Effector CD8-positive, alpha-beta T cell (primary cell): ENCODE measurements around the gene DEDD2.

Experiments
- DNase-seq: peaks from one replicate; lab custom pipeline; 2025; lab: John Stamatoyannopoulos, UW

DEDD2 gene

DNA sequence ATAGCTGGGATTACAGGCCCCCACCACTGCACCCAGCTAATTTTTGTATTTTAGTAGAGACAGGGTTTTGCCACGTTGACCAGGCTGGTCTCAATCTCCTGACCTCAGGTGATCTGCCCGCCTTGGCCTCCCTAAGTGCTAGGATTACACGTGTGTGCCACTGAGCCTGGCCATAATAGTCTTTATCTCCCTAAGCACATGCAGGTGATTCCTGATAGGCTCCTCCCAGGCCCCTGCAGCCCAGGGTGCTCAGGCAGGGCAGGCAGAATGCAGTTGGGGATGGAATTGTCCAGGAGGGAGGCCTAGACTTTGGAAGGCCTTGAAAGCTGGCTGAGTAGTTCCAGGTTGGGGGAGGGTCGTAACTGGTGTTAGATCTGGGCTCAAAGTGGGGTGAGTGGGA, 11.2 kb upstream of the DEDD2 start:
- DNase-seq, result no peak

DNA sequence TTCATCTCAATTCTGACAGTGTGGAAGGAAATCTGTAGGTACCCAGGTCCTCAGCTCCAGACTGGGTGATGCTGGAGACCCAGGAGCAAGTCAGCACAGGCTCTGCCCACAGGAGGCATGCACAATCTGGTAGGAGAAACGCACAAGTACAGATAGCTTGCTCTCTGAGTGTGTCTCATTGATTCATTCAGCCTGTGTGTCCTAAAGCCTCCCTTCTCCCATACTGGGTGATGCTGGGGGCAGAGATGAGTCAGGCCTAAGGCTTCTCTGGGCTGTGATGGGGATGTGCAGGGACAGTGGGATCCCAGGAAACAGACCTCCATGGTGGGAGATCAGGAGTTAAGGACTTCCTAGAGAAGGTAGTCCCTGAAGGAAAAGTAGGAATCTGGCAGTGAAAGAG, 9.4 kb upstream of the DEDD2 start:
- DNase-seq, result no peak

DNA sequence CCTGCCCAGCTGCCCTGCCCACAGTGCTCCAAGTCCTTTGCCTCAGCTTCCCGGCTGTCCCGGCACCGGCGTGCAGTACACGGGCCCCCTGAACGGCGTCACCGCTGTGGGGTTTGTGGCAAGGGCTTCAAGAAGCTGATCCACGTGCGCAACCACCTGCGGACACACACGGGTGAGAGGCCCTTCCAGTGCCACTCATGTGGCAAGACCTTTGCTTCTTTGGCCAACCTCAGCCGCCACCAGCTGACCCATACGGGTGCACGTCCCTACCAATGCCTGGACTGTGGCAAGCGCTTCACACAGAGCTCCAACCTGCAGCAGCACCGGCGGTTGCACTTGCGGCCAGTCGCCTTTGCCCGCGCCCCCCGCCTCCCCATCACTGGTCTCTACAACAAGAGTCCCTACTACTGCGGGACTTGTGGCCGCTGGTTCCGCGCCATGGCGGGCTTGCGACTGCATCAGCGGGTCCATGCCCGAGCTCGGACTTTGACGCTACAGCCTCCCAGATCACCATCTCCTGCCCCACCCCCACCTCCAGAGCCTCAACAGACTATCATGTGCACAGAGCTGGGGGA, 8.3 kb upstream of the DEDD2 start:
- no peak for DNase-seq

DNA sequence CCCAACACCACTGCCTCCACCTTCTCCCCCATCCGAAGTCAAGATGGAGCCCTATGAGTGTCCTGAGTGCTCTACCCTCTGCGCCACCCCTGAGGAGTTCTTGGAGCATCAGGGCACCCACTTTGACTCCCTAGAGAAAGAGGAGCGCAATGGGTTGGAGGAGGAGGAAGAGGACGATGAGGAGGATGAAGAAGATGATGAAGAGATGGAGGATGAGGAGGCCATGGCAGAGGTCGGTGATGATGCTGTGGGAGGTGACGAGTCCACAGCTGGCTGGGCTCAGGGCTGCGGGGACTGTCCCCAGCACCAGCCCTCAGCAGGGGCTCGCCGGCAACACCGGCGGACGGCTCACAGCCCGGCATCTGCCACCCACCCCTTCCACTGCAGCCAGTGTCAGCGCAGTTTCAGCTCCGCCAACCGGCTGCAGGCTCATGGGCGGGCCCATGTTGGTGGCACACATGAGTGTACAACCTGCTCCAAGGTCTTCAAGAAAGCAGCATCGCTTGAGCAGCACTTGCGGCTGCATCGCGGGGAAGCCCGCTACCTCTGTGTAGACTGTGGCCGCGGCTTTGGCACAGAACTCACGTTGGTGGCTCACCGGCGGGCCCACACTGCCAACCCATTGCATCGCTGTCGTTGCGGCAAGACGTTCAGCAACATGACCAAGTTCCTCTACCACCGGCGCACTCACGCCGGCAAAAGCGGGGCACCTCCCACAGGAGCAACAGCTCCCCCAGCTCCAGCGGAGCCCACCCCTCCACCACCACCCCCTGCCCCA, 7.7 kb upstream of the DEDD2 start:
- no peak for DNase-seq

DNA sequence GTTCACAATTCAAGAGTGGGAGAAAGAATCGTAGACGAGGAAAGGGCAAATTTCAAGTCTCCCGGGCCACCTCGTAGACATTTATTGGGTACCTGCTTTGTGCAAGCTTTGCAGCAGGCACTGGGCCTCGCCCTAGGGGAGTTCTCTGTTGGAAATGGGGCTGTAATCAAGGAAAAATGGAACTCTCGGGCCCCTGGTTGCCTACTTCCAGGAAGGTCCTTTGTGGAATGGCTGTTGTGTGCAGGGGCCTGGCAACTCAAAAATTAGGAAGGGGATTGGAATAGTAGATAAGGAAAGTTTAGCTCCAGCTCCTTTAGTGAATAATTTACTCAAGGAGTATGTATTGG, 3.2 kb upstream of the DEDD2 start:
- DNase-seq, result no peak

DNA sequence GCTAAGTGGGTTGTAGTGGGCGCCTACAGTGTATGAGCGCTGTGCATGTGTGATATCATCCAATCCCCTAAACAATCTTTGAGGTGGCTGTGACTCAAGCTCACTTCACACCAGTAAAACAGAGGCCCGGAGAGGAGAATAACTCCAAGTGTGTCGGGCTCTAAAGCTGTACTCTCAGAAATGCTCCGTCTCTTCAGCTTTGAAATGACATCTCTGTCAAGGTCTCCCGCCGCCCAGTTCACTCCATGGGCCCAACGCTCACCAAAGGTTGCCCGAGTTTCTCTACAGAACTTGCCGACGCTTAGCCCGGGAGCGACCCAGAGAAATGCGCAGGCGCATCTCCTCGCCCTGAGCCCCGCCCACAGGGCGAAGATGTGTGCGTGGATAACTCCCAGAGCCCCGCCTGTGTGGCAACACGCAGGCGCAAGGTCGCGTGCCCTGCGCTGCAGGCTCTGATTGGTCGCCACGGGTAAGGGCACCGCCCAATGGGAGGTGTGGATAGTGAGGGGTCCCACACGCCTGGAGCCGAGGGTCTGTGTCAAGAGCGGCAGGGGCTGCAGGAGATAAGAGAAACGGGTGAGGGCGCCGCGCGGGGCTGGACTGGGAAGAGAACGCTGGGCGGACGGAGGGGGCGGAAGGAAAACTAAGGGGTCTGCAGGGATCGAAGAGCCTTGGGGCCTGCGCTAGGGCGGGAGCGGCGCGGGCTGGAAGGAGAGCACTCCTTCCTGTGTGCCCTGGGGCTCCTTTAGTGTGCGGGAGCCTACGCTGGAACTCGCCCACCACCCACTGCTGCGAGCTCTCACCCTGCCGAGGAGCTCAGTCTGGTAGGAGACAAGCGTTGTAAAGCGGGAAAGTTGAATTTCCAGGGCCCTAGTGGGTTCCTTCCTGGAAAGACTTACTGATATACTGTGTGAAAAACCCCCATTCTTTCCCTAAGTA, 2.6 kb upstream of the DEDD2 start, which contains the start of gene ZNF526:
ZNF526 (plus strand) TSS at position 501 of the 939 bp plus-strand sequence. CDS start 4,092 bp downstream, outside the sequence.
- peak; percentile 97 for DNase-seq

DNA sequence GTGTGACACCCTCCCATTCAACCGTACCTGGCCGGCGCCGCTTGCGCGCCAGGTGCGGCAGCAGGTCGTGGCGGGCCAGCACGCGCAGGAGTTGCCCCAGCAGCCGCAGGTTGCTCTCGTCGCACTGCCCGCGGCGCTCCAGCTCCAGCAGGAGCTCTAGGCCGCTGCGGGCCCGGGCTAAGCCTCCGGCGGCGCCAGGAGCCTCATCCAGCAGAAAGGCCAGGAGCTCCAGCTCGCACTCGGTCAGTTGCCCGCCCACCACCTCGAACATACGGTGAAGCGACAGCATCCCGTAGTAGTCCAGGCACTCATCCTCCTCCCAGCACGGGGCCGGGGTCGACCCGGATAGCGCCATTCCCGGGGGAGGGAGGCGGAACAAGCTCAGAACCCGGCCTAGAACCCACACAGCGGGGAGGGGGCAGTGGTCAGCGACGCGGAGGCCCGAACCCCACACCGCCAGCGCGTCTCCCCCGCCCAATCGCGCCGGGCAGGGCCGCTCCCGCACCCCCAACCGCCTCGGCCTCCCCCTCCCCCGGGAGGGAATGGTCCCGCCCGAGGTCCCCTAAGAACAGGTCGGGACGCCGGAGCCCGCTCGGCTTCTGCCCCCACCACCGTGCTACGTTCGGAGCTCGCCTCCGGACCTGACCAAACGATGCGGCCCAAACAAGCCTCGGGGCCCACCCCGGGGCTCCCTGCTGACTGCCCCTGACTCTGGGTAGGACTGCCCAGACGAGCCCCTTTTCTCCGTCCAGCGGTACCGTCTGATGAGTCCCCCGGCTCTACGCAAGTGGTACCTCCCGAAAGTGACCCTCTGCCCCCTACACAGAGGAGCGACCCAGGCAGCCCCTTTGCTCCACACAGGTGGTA, 591 bp downstream of the DEDD2 start:
- DNase-seq, result peak; percentile 39

DNA sequence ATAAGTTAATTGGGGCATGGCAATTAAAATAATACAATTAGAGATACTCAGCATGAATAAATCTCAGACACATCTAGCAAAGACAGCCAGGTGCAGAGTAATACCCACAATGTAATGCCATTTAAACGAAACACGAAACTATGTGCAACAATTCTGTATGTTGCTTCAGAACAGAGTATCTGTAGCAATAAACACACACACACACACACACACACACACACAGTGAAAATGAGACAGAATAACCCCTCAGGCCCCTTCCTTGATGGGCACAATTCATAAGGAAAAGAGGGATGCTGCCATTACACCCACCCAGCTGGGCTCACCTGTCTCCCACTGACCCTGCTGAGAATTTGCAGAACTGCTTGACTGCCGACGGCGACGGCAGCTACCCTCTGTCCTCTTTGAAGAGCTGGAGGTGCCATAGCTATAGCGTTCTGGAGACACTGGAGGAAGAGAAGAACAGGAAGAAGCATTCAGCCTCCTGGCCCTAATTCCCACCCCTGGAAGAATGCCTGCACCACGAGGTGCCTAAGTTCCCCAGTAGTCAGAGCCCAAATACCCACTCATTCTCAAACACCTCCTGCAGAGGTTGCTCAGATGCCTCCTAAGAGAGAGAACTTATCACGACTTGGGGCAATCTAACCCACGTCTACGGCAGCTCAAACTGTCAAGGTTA, 2.5 kb downstream of the DEDD2 start:
- no peak for DNase-seq

DNA sequence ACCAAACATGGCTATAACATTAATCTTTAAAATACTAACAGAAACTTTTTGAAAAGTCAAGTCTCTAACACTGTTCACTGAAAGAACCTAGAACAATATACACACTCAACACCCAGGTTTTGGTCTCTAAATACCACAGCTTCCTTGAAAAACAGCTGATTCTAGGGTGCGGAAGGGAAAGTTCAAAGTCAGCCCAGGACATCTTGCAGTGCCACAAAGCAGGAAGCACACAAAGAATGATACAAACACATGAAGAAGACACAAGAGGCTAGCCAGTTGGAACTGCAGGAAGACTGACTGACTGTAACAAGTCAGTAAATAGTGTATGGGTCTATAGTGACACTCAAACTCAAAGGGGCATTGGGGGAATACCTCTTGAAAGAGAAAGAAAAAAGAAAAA, 4.6 kb downstream of the DEDD2 start:
- DNase-seq, result no peak

DNA sequence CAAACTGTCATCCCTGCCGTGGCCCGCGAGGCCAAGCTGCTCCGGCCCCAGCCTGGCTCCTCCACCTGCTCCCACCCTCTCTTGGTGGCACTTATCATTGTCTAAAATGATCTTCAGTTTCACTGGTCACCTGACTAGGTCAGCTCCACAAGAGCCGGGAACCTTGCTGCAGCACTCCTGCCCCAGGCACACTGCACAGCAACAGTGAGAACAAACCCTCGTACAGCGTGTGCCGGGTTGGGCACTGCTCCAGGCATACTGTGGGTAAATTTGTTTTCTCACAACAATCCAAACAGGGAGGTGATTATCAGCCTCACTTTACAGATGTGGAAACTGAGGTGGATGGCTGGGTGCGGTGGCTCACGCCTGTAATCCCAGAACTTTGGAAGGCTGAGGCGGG, 8.9 kb downstream of the DEDD2 start:
- no peak for DNase-seq

DNA sequence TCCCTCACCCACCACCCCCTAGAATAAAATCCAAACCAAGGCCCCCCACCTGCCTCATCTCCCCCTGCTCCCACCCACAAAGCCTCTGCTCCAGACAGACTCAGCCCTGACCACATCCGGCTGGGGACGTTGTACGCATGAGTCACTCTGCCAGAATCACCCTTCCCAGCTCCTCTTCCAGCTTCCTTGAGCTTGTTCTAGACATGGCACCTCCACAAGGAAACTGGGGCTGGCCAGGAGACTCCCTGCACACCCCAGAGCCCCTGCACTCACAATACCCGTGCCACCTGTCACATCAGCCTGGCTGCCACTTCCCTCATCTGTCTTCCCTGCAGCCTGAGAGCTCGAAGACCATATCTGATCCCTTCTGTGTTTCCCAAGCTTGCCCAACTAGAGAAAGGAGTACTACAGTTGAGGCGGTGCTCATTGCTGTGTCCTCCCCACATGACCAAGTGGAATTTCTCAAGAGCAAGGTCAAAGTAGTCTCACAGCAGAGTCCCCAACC, 9.7 kb downstream of the DEDD2 start:
- no peak for DNase-seq

DNA sequence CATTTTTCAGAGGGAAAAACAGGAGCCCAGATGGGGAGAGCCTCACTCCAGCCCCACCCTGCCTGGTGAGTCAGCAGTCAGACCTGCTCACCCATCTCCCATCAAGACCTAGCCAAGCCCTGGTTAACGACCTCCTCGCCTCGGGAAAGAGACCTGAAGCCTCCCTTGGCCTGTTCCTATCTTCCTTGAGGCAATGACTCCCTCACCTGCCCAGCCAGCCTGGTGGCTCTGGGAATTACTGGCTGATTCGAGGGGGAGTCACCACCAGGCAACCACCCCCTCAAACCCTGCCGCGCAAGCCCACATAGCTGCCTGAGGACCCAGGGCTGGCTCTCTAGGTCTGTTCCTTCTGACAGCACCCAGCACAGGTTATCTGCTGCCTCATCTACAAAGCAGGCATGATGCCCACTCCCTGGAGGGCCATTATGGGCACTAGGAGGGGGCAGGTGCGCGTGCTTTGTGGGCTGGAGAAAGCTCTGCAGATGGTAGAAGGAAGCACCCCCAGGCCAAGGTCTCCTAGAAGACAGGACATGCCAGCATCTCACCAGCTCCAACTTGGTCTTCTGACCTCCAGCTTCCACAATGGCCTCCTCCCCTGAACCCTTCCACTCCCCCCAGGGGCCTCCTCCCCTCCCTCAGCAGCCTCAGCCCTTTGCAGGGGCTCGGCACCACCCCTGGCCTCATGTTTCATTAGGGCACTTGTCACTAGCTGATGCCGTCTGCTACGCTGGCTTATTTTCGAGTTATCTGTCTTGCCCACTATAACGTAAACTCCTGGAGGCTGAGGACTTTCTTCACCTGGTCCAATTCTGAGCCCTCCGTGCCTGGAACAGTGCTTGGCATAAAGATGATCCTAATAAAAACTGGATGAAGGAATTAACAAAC, 10.4 kb downstream of the DEDD2 start:
- DNase-seq, result no peak

DNA sequence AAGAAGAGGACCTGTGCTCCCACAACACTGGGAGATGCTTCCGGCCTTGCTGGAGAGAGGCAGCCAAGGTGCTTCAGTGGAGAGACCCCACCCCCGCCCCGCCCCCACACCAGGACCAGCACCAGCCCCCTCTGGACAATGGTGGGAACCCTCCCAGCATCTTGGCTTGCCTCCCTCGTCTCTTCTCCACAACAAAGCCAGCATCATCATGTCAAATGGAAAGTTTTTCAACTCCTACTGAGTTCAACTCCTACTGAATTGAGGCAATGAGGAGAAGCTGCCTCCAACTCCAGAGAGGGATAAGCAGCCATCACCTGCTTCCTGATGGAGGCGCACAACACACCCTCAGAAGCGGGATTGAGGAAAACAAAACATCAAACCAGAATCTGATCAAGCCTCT, 12.8 kb downstream of the DEDD2 start:
- DNase-seq, result no peak

DNA sequence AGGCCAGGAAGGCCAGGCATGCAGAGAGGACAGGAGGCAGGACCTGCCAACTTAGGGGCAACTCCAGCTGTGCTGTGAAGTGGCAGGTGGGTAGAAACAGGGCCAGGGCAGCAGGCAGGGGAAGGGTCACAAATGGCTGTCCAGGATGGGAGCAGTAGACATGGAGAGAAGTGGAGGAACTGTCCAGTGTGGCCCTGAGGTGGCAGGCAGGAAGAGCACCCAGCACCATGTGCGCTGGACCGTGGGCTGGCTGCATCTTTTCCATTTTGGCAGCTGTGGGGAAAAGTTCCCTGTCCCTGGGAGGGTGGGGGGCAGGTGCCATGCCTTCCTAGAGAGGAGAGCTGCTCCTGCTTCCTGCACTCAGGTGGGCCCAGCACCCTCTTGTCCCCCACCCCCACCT, 13.8 kb downstream of the DEDD2 start:
- no peak for DNase-seq

DNA sequence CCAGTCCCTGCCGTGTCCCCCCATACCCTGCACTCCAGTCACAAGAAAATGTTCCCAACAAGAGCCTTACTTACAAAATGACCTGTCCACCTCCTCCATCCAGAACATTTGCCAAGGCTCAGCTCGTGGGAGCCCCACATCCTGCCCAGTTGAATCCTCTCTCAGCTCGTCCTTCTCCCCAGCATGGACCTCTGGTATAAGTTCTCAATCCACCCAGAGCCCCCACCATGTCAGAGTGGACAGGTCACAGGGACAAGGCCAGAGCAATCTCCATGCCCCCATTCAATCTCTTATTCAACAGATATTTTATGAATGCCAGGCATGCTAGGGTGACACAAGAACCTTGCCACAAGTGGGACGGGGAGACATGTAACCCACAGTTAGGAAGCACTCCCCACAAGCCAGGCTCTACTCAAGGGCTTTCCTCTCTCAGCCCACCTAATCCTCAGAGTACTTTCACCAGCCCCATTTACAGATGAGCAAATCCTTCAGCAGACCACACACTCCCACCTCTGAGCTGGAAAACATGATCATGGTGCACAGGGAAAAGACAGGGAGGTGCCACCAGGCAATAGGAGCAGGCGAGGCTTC, 15.1 kb downstream of the DEDD2 start:
- DNase-seq, result no peak

DNA sequence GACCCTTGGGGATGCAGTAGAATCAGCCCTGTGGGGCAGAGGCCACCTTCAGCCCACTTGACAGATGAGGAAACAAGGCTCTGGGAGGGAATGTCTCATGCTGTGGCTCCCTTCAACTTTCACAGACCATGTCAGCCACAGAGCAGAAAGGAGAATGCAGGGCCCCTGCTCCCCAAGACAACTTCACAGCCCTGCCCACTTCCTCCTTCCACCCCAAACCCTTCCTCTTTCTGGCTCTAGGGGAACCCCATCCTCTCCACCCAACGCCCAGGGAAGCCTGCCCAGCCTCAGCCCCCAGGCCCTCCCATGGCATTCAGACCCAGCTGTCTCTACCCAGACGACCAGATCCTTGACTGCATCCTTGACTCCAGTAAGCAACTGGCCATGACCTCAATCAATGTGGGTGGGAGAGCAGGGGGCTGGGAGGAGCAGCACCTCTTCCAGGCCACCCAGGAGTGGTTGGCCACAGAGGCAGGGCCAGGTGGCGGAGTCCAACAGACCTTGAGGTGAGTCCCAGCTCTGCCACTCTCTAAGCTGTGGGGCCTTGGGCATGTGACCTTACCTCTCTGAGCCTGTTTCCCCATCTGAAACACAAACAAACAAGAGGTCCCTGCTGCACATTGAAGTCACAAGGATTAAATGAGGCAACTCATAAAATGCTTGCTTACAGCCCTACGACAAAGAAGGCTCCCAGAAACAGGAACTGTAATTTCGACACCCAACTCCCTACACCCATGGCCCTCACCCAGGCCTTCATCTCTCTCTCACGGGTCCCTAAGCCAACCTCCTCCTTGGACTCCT, 15.8 kb downstream of the DEDD2 start:
- no peak for DNase-seq

DNA sequence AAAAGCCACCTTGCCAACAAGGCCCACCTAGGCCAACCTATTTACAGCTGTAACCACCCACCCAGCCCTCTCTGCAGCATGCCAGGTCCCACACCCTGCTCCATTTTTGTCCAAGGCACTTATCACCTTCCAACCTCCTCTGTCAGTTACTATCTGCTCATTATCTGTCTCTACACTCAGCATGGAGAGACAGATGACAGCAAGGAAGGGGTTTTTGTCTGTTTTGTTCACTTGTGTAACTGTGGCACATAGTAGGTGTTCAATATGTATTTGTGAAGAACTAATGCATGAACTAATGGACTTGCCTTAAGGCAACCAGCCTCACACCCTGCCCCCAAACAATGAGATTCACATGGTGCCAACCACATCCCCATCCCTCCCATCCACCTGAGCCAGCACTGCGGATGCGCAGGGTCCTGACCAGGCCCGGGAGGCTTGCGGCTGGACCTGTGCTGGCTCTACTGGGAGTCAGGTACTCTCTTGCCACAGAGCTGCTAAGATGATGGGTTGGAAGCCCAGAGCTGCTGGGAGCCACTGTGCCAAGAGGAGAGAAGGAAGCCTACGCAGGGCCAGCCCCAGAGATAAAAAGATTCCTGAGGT, 17.3 kb downstream of the DEDD2 start:
- no peak for DNase-seq

DNA sequence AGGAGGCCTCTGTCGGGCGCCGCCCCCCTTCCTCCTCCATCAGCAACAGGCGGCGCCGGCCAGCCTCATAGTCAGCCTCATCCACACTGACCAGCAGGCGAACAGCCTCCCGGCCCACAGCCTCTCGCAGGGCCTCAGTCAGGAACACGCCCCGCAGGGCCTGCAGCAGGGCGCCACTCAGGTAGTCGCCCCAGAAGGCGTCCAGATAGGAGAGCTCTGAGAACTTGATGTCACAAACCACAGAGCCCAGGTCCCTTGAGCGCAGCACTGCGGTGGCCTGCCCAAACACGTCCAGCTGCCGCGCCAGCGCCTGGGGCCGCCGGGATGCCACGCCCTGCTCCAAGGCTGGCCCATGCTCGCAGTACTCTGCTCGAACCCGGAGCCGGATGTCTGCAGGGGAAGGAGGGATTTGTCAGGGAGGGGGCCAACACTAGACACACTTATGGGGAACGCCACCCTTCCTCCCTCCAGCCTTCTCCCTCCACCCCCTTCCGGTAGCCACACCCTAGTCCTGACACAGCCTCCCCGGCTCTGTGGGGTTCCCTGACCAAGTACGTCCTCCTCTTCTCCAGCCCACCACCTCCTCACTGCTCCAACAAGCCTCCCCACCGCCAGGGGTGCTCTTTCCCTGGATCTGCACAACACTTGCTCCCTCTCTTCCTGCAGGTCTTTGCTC, 17.9 kb downstream of the DEDD2 start:
- DNase-seq, result peak; percentile 26
